22Rv1 (cell line): ENCODE data around the gene PTS.

Source experiments
- H3K27ac ChIP-seq: fragments of 450-650 bp; 2 replicates; pipeline ENCODE4 v1.5.1; 2017
- ZFX ChIP-seq: fragments of 450-650 bp; IDR thresholded peaks from 2 replicates; pipeline ENCODE4 v1.6.1; 2017; ENCODE audit warnings: antibody characterized with exemption, borderline replicate concordance
- TF ChIP-seq, protein P1 (sequence below): fragments of 450-650 bp; IDR thresholded peaks from 2 replicates; pipeline ENCODE4 v1.5.1; 2017; ENCODE audit warnings: mild to moderate bottlenecking

The PTS gene

DNA sequence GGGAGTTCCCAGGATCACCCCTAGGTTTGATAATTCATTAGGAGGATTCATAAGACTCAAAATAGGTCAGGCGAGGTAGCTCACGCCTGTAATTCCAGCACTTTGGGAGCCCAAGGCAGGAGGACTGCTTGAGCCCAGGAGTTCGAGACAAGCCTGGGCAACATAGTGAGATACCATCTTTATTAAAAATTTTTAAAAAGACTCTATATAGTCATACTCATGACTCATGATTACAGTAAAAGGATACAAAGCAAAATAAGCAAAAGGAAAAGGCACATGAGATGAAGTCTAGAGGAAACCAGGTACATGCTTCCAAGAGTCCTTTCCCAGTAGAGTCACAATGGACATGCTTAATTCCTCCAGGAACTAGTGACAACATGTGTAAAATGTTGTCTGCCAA, 13.9 kb upstream of the PTS start:
- no peak overlapping the region for H3K27ac ChIP-seq
- TF ChIP-seq, protein P1, sequence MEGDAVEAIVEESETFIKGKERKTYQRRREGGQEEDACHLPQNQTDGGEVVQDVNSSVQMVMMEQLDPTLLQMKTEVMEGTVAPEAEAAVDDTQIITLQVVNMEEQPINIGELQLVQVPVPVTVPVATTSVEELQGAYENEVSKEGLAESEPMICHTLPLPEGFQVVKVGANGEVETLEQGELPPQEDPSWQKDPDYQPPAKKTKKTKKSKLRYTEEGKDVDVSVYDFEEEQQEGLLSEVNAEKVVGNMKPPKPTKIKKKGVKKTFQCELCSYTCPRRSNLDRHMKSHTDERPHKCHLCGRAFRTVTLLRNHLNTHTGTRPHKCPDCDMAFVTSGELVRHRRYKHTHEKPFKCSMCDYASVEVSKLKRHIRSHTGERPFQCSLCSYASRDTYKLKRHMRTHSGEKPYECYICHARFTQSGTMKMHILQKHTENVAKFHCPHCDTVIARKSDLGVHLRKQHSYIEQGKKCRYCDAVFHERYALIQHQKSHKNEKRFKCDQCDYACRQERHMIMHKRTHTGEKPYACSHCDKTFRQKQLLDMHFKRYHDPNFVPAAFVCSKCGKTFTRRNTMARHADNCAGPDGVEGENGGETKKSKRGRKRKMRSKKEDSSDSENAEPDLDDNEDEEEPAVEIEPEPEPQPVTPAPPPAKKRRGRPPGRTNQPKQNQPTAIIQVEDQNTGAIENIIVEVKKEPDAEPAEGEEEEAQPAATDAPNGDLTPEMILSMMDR, result no peak
- no peak for TF ChIP-seq ZFX

GRCh38 chr11:112212710-112213109, 13.5 kb upstream of the PTS start:
- no peak overlapping the region for H3K27ac ChIP-seq
- TF ChIP-seq ZFX, result no peak
- TF ChIP-seq, protein P1, result no peak

DNA sequence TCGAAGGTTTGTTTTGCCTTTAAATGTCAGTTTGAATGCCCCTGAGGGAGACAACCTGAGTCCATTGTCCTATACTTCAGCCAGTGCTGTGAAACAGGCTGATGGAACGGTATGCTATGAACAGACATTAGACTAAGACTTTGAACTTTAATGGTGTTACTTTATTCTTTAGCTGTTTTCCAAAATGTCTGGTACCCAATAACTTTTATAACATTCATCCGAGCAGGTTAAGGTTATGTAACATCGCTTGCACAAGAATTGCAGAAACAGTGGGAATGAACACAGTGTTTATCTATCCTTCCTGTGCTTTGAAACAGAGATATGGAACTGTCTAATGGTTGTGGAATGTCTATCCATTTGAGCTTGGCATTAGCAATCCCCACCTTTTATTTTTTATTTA, 12.5 kb upstream of the PTS start:
- TF ChIP-seq ZFX, result no peak
- TF ChIP-seq, protein P1, result no peak
- H3K27ac ChIP-seq, result no peak overlapping the region

- TF ChIP-seq ZFX, result no peak
- TF ChIP-seq, protein P1, result no peak
- no peak overlapping the region for H3K27ac ChIP-seq
Observed at GRCh38 chr11:112215621-112216020, 10.6 kb upstream of the PTS start.

- TF ChIP-seq, protein P1, result no peak
- TF ChIP-seq ZFX, result no peak
- no peak overlapping the region for H3K27ac ChIP-seq
Observed at GRCh38 chr11:112216561-112217105, 9.6 kb upstream of the PTS start.

DNA sequence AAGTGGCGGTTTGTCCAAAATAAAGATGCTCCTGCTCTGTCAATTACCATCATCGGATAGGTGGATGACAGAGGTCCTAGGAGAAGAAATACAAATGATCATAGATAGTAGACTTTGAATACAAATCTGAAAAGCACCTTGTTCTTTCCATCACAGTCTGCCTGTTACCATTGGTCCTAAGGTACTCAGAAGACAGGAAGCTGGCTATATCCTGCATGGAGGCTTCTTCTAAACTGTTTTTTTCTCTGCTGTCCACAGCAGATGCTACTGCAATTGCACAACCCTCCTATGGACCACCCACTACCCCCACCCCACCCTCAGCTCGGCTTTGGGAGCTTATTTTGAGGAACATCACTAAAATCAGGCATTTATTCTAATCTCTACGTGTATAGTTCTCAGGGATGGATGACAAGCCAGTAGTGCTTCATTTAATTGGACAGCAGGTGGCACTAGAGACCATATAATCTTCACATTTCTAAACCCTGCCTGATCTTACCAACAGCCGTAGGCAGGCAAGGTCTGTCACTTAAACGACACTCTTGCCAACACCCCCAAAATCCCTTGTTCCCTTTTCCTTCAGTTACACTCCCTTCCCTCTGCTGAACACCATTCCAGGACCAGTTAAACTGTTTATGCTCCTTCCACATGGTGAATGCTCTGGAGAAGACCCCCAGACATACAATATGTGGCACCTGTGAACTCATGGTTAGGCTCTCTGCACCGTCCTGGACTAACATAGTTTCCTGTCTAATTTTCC, 6.6 kb upstream of the PTS start:
- H3K27ac ChIP-seq, result no peak overlapping the region
- TF ChIP-seq, protein P1, result peak; percentile 76
- no peak for TF ChIP-seq ZFX

DNA sequence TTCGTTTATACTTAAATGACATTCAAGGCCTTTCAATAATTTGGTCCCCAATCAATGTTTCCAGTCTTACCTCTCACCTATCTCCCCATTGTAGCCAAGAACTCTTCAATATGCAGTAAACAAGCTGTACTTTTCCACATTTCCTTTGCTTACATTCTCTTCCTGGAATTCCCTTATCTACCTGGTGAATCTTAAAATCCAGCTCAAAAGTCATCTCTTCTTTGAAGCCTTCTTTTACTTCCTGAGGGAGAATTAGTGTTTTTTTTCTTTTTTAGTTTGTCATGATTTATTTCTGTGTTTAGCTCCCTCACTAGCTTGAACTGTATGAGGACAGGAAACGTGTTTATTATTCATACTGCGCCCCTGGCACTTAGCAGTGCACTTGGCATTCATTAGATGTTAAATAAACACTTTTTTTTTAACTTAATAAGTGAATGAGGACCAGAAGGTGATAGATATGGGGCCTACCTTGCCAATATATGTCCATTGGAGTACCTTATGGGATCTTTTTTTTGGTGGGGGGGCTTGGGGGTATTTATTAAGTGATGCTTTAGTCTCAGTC, 4.9 kb upstream of the PTS start:
- no peak overlapping the region for H3K27ac ChIP-seq
- TF ChIP-seq, protein P1, result no peak
- TF ChIP-seq ZFX, result no peak
